Mucosa of stomach (tissue), 1 donor: Measurements from ENCODE around the gene LRP4.

Source experiments
- H3K27me3 ChIP-seq: one replicate; pipeline ENCODE4 v1.7.0; 2013; ENCODE audit warnings: mild to moderate bottlenecking, low read length; ENCODE audit not compliant: control insufficient read depth, insufficient read depth
- H3K36me3 ChIP-seq: one replicate; pipeline ENCODE4 v1.7.0; 2013; ENCODE audit warnings: low read length; ENCODE audit not compliant: control insufficient read depth, insufficient read depth
- H3K4me1 ChIP-seq: one replicate; pipeline ENCODE4 v1.7.0; 2013; ENCODE audit warnings: mild to moderate bottlenecking, low read length; ENCODE audit not compliant: control insufficient read depth, insufficient read depth
- H3K4me3 ChIP-seq: one replicate; pipeline ENCODE4 v1.7.0; 2013; ENCODE audit warnings: low read length
- H3K9ac ChIP-seq: one replicate; pipeline ENCODE4 v1.7.0; 2013; ENCODE audit warnings: mild to moderate bottlenecking, low read length, moderate library complexity
- H3K9me3 ChIP-seq: one replicate; pipeline ENCODE4 v1.7.0; 2013; ENCODE audit warnings: mild to moderate bottlenecking, low read length, moderate library complexity; ENCODE audit not compliant: control insufficient read depth
- donor health status: Pancreatic carcinoma.

The LRP4 gene

DNA sequence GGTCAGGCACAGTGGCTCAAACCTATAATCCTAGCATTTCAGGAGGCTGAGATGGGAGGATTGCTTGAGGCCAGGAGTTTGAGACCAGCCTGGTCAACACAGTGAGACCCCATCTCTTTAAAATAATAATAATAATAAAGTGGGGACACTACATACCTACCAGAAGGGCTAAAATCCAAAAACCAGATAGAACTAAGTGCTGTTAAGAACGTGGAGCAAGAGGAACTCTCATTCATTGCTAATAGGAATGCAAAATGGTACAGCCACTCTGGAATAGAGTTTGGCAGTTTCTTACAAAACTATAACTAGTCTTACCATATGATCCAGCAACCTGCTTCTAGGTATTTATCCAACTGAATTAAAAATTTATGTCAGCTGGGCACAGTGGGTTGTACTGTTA lies 81.9 kb downstream of the LRP4 start:
- Histone ChIP-seq H3K36me3 (no peaks in the 10 kb centered on the region), H3K4me1 (peaks cover 12% of the 10 kb centered on the region), H3K27me3 (no peaks in the 10 kb centered on the region), H3K4me3 (no peak overlapping the region), H3K9ac (no peak overlapping the region), H3K9me3 (no peaks in the 10 kb centered on the region)

DNA sequence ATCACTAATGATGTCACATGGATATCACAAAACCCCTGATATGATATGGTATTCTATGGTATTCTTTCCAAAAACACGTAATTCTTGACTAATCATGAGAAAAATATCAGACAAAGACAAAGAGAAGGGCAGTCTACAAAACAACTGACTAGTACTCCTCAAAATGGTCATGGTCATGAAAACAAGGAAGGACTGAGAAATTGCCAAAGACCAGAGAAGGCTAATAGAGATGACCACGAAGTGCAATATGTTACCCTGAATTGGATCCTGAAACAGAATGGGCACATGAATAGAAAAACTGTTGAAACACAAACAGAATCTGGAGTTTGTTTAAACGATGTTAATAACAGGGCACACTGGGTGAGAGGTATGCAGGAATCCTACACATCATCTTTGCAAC lies 82.5 kb downstream of the LRP4 start:
- Histone ChIP-seq H3K4me3 (no peak overlapping the region), H3K9me3 (no peaks in the 10 kb centered on the region), H3K9ac (no peak overlapping the region), H3K36me3 (no peaks in the 10 kb centered on the region), H3K27me3 (no peaks in the 10 kb centered on the region), H3K4me1 (peaks cover 12% of the 10 kb centered on the region)

DNA sequence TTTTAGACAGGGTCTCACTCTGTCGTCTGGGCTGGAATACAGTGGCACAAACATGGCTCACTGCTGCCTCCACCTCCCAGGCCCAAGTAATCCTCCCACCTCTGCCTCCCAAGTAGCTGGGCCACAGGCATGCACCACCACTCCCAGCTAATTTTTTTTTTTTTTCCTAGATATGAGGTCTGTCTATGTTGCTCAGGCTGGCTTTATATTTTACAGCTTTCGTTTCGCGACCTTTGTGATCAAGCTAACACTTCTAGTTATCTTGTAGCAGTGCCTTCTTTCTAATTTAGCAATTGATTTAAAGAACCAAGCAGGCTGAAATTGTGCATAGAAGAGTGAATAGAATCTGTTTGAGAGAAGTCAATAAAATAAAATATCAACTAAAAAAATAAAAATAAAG lies 83.5 kb downstream of the LRP4 start:
- H3K9me3 ChIP-seq = no peaks in the 10 kb centered on the region
- H3K9ac ChIP-seq = no peak overlapping the region

DNA sequence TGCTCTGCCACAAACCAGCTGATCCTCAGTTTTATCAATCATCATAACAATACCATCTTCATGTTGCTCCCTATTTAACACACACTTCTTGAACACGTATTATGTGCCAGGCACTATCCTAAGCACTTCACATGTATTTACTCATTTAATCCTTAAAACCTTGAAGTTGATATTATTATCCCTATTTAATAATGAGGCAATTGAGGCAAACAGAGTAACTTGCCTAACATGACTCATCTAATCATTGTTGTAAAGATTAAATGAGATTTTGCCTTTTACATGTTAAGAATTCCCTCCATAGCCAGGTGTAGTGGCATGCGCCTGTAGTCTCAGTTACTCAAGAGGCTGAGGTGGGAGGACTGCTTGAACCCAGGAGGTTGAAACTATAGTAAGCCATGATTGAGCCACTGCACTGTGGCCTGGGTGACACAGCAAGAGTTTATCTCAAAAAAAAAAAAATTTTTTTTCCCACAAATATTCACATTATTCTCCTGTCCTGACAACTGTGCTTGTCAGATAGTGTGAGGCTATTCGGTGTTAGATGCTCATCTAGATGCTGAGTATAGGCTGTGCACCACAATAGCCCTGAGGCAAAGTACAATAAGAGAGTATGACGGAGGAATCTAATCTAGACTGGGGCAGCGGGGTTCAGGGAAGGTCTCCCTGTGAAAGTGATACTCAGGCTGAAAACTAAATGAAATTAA lies 85.7 kb downstream of the LRP4 start:
- no peak overlapping the region for H3K9ac ChIP-seq

More for the DNA sequence above, 83.5 kb downstream of the LRP4 start:
- H3K27me3 ChIP-seq = no peaks in the 10 kb centered on the region
- peaks cover 12% of the 10 kb centered on the region for H3K4me1 ChIP-seq
- no peak overlapping the region for H3K4me3 ChIP-seq
- no peaks in the 10 kb centered on the region for H3K36me3 ChIP-seq

DNA sequence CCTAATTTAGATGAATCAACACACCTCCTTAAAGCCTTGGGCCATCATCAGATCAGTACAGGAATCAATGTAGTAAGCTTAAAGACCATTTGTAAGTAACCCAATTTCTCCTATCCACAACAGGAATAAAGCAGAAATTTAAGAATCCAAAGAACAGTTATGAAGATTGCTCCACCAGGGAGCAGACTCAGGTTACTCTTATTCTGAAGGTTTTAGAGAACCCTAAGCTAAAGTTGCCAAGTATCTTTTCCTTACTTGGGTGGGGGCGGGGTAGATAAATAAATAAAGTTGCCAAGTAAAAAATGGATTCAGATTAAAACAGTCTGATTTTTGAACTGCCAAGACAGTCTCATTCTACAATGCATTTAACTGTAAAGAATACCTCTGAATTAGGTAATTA lies 90.4 kb downstream of the LRP4 start:
- Histone ChIP-seq H3K4me3 (no peak overlapping the region), H3K4me1 (peaks cover 26% of the 10 kb centered on the region), H3K27me3 (no peaks in the 10 kb centered on the region), H3K36me3 (no peaks in the 10 kb centered on the region), H3K9ac (no peak overlapping the region), H3K9me3 (no peaks in the 10 kb centered on the region)

More for the DNA sequence above, 85.7 kb downstream of the LRP4 start:
- H3K4me3 ChIP-seq = no peak overlapping the region
- no peaks in the 10 kb centered on the region for H3K27me3 ChIP-seq
- H3K4me1 ChIP-seq = peaks cover 6% of the 10 kb centered on the region
- no peaks in the 10 kb centered on the region for H3K9me3 ChIP-seq
- no peaks in the 10 kb centered on the region for H3K36me3 ChIP-seq

DNA sequence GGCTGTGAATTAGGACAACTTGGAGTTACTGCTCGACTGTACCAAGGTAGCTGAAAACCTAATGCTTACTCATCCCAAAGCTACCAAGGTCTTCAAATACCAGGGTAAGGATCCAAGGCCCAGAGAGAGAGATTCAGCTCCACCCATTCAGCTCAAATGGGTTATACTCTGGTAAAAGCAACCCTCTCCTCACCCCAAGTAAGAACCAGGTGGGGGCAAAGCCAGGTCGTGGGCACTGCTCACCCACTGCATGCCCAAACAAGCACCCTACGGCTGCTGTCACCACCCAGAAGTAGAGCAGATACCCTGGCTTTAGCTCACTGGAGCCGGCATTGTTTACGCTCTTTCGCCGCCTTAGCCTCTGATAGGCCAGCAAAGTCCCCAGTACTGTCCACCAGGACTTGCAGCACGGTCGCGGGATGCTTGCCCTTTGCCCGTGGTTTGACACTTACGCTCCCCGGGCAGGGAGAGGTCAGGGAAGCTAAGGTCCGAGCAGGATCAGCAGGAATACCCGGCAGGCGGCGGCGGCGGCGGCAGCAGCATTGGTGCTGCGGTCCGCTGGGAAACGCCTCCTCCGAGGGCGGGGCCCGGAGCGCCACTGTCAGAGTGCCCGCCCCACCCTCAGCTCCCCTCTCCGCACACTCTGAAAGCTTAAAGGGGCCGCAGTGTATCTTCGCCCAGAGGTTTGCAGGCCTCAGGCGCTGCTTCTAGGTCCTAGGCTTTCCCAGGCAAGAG lies 91.9 kb downstream of the LRP4 start:
- H3K27me3 ChIP-seq = no peaks in the 10 kb centered on the region
- H3K4me3 ChIP-seq = peak overlapping the region; percentile 69
- H3K9me3 ChIP-seq = no peaks in the 10 kb centered on the region
- no peaks in the 10 kb centered on the region for H3K36me3 ChIP-seq
- H3K9ac ChIP-seq = peak overlapping the region; percentile 69
- H3K4me1 ChIP-seq = peaks cover 26% of the 10 kb centered on the region

DNA sequence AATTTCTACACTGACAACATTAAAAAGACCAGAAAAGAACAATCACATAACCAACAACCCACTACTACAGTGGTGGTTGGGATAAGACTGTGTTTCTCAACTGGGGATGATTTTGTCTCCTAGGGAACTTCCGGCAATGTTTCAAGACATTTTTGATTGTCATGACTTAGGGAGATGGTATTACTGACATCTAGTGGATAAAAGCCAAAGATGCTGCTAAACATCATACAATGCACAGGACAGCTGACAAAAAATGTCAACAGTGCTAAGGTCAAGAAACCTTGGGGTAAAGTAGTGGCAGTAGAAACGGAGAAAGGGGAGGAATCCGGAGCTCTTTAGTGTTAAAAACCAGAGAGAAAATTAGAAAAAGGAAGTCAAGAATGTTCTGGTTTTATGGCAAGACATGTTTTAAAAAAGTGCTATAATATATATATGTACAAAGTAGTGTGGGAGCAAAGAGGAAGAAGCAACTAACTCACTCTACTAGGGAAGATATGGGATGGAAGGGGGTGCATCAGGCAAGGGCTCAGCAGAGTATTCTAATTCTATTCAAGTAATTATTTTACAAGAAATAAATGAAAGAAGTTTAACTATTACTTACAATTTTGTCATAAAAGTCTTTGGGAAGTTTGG lies 109.4 kb downstream of the LRP4 start:
- Histone ChIP-seq H3K9me3 (no peaks in the 10 kb centered on the region), H3K4me3 (no peak overlapping the region), H3K36me3 (peaks cover 6% of the 10 kb centered on the region), H3K4me1 (no peaks in the 10 kb centered on the region), H3K27me3 (no peaks in the 10 kb centered on the region), H3K9ac (no peak overlapping the region)
